ENCODE measurements around the gene PTPA.

Gene PTPA

DNA sequence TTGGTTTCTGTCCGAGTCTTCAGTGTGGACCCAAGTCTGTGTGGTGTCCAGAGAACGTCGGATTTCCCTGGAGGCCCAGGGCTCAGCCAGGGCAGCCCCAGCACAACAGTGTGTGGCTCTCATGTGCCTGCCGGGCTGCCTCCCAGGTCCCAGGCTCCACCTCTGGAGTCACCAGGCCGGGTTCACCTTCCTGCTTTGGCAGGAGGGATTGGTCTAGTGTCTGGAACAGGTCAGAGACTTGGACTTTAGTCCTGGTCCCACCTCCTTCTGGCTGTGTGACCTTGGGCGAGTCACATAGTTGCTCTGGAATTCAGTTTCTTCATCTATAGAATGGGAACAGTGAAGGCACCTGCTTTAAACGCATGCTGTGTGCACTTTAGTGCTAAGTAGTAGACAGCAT lies 27.1 kb upstream of the PTPA start:
- no peak for DNase-seq (ENCODE audit: low read depth)

GRCh38 chr9:129089246-129089645 lies 22.0 kb upstream of the PTPA start:
- DNase-seq (ENCODE audit: low read depth), result no peak

- DNase-seq (ENCODE audit: low read depth), result no peak
Measured at GRCh38 chr9:129093602-129094386, 17.4 kb upstream of the PTPA start.

DNA sequence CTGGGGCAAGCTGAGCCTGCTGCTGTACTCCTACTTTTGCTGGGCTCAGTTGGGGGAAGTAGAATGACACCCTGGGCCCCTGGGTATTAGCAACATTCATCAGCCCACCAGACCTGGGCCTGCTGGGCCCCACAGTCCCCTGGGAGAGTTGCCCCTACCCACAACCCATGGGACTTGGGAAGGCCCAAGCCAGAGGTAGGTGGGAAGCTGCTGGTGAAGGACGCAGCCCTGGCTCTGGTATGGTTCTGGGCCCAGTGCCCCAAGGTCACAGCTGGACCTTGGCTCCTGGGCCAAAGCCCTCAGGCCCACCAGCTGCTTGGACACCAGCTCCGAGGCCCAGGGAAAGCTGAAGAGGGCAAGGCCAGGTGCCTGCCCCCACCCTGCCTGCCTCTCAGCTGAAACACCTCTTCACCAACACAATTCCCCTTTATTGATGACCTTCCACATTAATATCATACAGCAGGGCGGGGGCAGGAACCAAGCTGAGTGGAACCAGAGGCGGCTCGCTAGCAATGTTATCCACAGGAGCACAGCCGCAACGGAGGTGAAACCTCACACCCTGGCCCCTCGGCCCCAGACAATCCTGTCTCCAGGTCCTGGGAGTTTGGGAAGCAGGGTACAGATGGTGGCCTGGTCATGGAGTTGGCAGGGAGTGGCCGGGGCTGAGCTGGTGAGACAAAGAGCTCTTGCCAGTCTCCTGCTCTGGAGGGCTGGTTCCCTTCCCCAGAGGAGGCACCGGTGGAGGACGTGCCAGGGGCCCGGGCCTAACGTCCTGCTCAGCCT lies 16.6 kb upstream of the PTPA start:
- DNase-seq (ENCODE audit: low read depth), result no peak

- no peak for DNase-seq (ENCODE audit: low read depth)
Measured at GRCh38 chr9:129095170-129095667, 16.0 kb upstream of the PTPA start.

GRCh38 chr9:129095908-129096307 lies 15.3 kb upstream of the PTPA start:
- no peak for DNase-seq (ENCODE audit: low read depth)

DNA sequence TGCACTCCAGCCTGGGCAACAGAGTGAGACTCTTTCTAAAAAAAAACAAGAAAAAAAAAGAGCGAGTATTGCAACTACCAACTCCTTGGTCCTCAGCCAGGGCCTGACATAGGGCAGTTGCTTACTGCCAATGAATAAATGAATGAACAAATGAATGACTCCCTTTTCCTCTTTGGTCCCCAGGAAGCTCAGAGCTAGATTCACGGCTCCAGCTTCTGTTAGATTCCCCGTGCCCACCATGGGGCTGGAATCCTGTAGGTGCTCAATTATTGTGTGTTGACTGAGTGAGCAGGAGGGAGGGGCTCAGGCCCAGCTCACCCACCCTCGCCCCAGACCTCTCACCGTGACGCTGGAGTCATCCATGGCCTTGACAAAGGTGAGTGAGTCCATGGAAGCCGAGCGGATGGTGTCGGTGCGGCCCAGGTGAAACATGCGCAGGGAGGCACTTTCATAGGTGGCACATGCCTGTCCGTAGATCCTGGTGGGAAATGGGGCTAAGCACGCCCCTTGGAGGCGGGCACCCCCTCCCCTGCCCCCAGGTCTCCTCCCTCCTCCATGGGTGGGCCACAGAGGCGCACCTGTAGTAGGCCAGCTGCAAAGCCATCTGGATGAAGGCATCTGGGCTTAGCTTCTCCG lies 13.4 kb upstream of the PTPA start:
- no peak for DNase-seq (ENCODE audit: low read depth)

- DNase-seq (ENCODE audit: low read depth), result no peak
Measured at GRCh38 chr9:129098328-129098727, 12.9 kb upstream of the PTPA start.

DNA sequence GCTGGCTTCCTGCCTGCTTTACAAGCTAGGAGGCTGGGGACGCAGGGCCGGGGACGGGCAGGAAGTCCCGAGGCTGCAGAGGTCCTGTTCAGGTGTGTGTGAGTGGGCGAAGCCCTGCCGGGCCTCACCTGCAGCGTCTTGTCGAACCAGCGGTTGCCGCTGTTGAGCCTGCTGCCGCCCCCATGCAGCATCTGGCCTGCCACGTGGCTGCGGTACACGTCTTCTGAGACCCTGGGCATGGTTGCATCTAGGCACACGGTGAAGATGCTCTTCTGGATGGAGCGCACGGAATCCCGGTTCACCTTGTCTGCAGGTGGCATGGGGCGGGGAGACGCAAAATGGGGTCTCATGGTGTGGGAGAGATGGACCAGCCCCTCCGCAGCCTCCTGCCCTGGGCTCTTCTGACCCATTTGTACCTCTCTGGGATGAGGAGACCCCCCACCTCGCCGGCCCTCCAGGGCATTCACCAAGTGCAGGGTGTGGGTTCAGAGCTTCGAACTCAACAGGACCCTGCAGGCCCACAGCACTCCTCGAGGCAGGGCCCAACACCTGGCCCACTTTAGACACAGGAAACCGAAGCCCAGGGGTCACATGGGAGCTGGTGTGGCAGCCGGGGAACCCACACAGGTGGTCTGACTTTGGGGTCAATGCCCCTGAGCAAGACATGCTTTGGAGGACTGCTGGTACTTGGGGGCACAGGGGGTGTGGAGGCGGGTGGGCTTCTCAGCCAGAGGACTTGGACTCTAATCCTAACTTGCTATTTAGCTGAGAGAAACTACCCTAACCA lies 10.6 kb upstream of the PTPA start:
- no peak for DNase-seq (ENCODE audit: low read depth)

- DNase-seq (ENCODE audit: low read depth), result no peak
Measured at GRCh38 chr9:129101279-129101678, 9.9 kb upstream of the PTPA start.

GRCh38 chr9:129102095-129102525 lies 9.1 kb upstream of the PTPA start:
- no peak for DNase-seq (ENCODE audit: low read depth)

- DNase-seq (ENCODE audit: low read depth), result no peak
Measured at GRCh38 chr9:129102791-129103594, 8.2 kb upstream of the PTPA start.

DNA sequence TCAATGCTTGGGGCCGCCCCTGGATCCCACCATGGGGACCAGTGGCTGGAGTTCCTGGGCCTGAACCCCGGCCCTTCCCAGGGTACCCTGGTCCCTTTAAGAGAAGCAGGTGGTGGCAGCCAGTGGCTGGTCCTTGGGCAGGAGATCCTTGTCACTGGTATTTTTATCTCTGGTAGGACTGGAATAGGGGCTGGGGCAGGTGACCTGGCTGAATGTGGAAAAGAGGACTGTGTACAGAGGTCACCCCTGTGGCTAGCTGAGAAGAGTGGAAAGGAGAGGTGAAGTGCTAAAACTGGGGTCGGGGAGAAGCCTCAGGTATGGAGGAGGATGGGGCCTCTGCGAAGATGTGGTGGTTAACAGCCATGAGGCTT lies 7.6 kb upstream of the PTPA start:
- DNase-seq (ENCODE audit: low read depth), result no peak

DNA sequence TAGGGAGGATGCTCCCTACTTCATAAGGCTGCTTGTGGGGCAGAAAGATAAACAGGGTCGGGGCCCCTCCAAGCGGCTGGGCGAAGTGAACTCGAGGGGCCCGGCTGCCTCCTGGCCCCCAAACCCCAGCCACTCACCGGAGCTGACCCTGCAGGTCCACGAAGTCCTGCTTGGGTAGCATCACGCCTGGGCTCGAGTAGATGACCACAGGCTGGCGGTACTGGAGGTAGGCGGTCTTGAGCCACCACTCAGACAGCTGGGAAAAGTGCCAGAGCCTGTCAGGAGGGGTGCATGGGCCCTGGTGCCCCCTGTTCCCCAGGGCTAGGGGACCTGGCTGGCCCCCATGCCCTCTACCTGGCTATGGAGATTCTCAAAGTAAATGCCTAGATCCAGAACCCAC lies 7.2 kb upstream of the PTPA start:
- DNase-seq (ENCODE audit: low read depth), result no peak

GRCh38 chr9:129105857-129106694 lies 5.1 kb upstream of the PTPA start:
- DNase-seq (ENCODE audit: low read depth), result no peak

- DNase-seq (ENCODE audit: low read depth), result no peak
Measured at GRCh38 chr9:129107651-129108050, 3.6 kb upstream of the PTPA start.

GRCh38 chr9:129108083-129108804 lies 3.0 kb upstream of the PTPA start:
- DNase-seq (ENCODE audit: low read depth), result no peak

- no peak for DNase-seq (ENCODE audit: low read depth)
Measured at GRCh38 chr9:129108805-129109536, 2.2 kb upstream of the PTPA start.

DNA sequence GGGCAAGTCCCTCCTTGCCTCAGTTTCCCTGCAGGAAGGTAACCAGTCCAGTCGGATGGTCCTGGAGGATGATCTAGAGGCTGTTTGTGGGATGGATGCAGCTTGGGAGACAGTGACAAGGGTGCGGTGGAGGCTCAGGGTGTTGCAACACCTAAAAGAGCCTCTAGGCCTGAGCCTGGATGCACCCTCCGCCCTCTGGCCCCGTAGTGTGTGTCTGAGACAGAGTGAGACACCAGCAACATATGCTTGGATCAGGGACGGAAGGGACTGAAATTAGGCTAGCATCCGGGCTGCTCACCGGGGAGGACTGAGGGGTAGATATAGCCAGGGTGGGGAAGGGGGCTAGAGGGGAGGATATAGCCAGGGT lies 1.7 kb upstream of the PTPA start:
- DNase-seq (ENCODE audit: low read depth), result no peak

All from non-pigmented ciliary epithelial cell (primary cell).